Activated CD8-positive, alpha-beta memory T cell treated with anti-CD3 and anti-CD28 coated beads, Interleukin-2, amount 50 U/mL, for 48 hours (primary cell): ENCODE results near the gene GDF15.

Source experiments
- DNase-seq: peaks from one replicate; pipeline ENCODE4 v3.0.0-alpha.2; 2020

The GDF15 gene

GRCh38 chr19:18420930-18421329 is 35.0 kb downstream of the GDF15 start:
- no peak for DNase-seq

GRCh38 chr19:18421371-18421959 is 35.5 kb downstream of the GDF15 start:
- DNase-seq, result no peak

GRCh38 chr19:18422530-18423191 is 36.7 kb downstream of the GDF15 start:
- DNase-seq, result peak; percentile 63

- DNase-seq, result no peak
These were observed 37.5 kb downstream of the GDF15 start for GRCh38 chr19:18423258-18424020.

- DNase-seq, result no peak
These were observed 38.3 kb downstream of the GDF15 start for GRCh38 chr19:18424122-18424889.

- DNase-seq, result no peak
These were observed 39.0 kb downstream of the GDF15 start for GRCh38 chr19:18424890-18425514.

GRCh38 chr19:18425515-18426415 is 39.8 kb downstream of the GDF15 start:
- DNase-seq, result no peak

- DNase-seq, result no peak
These were observed 40.4 kb downstream of the GDF15 start for GRCh38 chr19:18426416-18426767.

GRCh38 chr19:18427080-18427742 is 41.3 kb downstream of the GDF15 start:
- peak; percentile 55 for DNase-seq

GRCh38 chr19:18427743-18428113 is 41.8 kb downstream of the GDF15 start:
- DNase-seq, result no peak

- DNase-seq, result peak; percentile 59
These were observed 42.3 kb downstream of the GDF15 start for GRCh38 chr19:18428173-18428786.

- peak; percentile 91 for DNase-seq
These were observed 43.1 kb downstream of the GDF15 start for GRCh38 chr19:18428787-18429674.

GRCh38 chr19:18429717-18430416 is 43.9 kb downstream of the GDF15 start:
- peak; percentile 63 for DNase-seq

GRCh38 chr19:18430417-18431144 is 44.6 kb downstream of the GDF15 start:
- DNase-seq, result no peak

GRCh38 chr19:18431351-18432197 is 45.6 kb downstream of the GDF15 start:
- no peak for DNase-seq

GRCh38 chr19:18432275-18433014 is 46.5 kb downstream of the GDF15 start:
- no peak for DNase-seq
